Smooth muscle cell (in vitro differentiated cells): ENCODE results near the gene FMNL2. TPM values are rescaled to one million over a fixed set of nuclear protein-coding genes. Genes with fewer than 3 reads are reported as not detected.

Source experiments
- DNase-seq: peaks from one replicate; lab custom pipeline; 2025; ENCODE audit not compliant: unreplicated experiment; lab: John Stamatoyannopoulos, UW
- H2AFZ ChIP-seq: fragments of 200-600 bp; sonication (generic); 2 replicates; pipeline ENCODE4 v1.6.0; 2016; ENCODE audit warnings: antibody characterized with exemption, low read depth, mild to moderate bottlenecking
- H3F3A ChIP-seq: fragments of 200-600 bp; sonication (generic); 2 replicates; pipeline ENCODE4 v1.6.0; 2017; ENCODE audit warnings: antibody characterized with exemption, low read depth
- H3K27ac ChIP-seq: fragments of 200-600 bp; sonication (generic); 2 replicates; pipeline ENCODE4 v1.5.1; 2016; ENCODE audit warnings: low read depth, mild to moderate bottlenecking
- H3K27me3 ChIP-seq: fragments of 200-600 bp; sonication (generic); 2 replicates; pipeline ENCODE4 v1.6.1; 2016; ENCODE audit warnings: low read depth, mild to moderate bottlenecking
- H3K36me3 ChIP-seq: fragments of 200-600 bp; sonication (generic); 2 replicates; pipeline ENCODE4 v1.5.1; 2016; ENCODE audit warnings: low read depth
- H3K4me1 ChIP-seq: fragments of 200-600 bp; sonication (generic); 2 replicates; pipeline ENCODE4 v1.5.1; 2016; ENCODE audit warnings: low read depth
- H3K4me2 ChIP-seq: fragments of 200-600 bp; sonication (generic); 2 replicates; pipeline ENCODE4 v1.6.0; 2016; ENCODE audit warnings: mild to moderate bottlenecking
- H3K4me3 ChIP-seq: fragments of 200-600 bp; sonication (generic); 2 replicates; pipeline ENCODE4 v1.5.1; 2016; ENCODE audit warnings: mild to moderate bottlenecking
- H3K79me2 ChIP-seq: fragments of 200-600 bp; sonication (generic); 2 replicates; pipeline ENCODE4 v1.6.0; 2016; ENCODE audit warnings: low read depth, mild to moderate bottlenecking
- H3K9ac ChIP-seq: fragments of 200-600 bp; sonication (generic); 2 replicates; pipeline ENCODE4 v1.6.0; 2016; ENCODE audit warnings: low read depth
- H3K9me3 ChIP-seq: fragments of 200-600 bp; sonication (generic); replicated peaks from 2 replicates; pipeline ENCODE4 v1.5.1; 2016; ENCODE audit warnings: low read depth
- H4K20me1 ChIP-seq: fragments of 200-600 bp; sonication (generic); 2 replicates; pipeline ENCODE4 v1.6.0; 2016; ENCODE audit warnings: low read depth
- CTCF ChIP-seq: fragments of 200-600 bp; sonication (generic); IDR thresholded peaks from 2 replicates; pipeline ENCODE4 v1.5.1; 2017; ENCODE audit warnings: borderline replicate concordance, mild to moderate bottlenecking, antibody characterized with exemption; ENCODE audit not compliant: insufficient read depth, poor library complexity, severe bottlenecking
- whole genome bisulfite sequencing: methylation state at CpG from one replicate; pipeline ENCODE4 v1.1.7; 2016; ENCODE audit warnings: low lambda C conversion rate; 5-methylcytosine and 5-hydroxymethylcytosine counted together
- polyA plus RNA-seq: library from polyadenylated mRNA; unstranded; fragments of >200 nt; fragmentation: Nextera tagmentation; extraction: Ambion mirVana; gene quantifications from 2 replicates; pipeline ENCODE4 v1.2.1, GENCODE V29; 2016
- total RNA-seq: library from RNA; depleted of rRNA; stranded (reverse); fragments of >200 nt; gene quantifications from 2 replicates; pipeline ENCODE4 v1.2.3, GENCODE V29; 2014

The FMNL2 gene
- total and polyA plus RNA-seq, 2 experiments from 2014 or later: 7.4 to 37.3 TPM

GRCh38 chr2:152409386-152410164, 74.6 kb downstream of the FMNL2 start:
- peaks cover 32% of the 10 kb centered on the region for H4K20me1 ChIP-seq
- DNase-seq: no peak
- no peak overlapping the region for H3K4me2 ChIP-seq
- no peaks in the 10 kb centered on the region for H3K36me3 ChIP-seq
- H3K27ac ChIP-seq: no peak overlapping the region
- H3K27me3 ChIP-seq: no peaks in the 10 kb centered on the region
- no peak overlapping the region for H3K4me3 ChIP-seq
- whole genome bisulfite sequencing: 98% methylated on average over 6 of the region's 6 CpGs
- H3K79me2 ChIP-seq: peaks cover 90% of the 10 kb centered on the region
- no peak for TF ChIP-seq CTCF
- H3K4me1 ChIP-seq: peaks cover 57% of the 10 kb centered on the region
- no peaks in the 10 kb centered on the region for H3K9me3 ChIP-seq
- no peak overlapping the region for H3K9ac ChIP-seq
- no peaks in the 10 kb centered on the region for H3F3A ChIP-seq
- no peak overlapping the region for H2AFZ ChIP-seq

GRCh38 chr2:152410165-152410597, 75.2 kb downstream of the FMNL2 start:
- no peak overlapping the region for H3K4me3 ChIP-seq
- H3K27me3 ChIP-seq: no peaks in the 10 kb centered on the region
- 100% methylated on average over 2 of the region's 2 CpGs for WGBS
- H3K27ac ChIP-seq: no peak overlapping the region
- H3K9me3 ChIP-seq: no peaks in the 10 kb centered on the region
- DNase-seq: no peak
- no peaks in the 10 kb centered on the region for H3K36me3 ChIP-seq
- no peak overlapping the region for H3K9ac ChIP-seq
- H3K4me2 ChIP-seq: no peak overlapping the region
- peaks cover 84% of the 10 kb centered on the region for H3K79me2 ChIP-seq
- no peak overlapping the region for H2AFZ ChIP-seq
- peaks cover 33% of the 10 kb centered on the region for H4K20me1 ChIP-seq
- H3K4me1 ChIP-seq: peaks cover 57% of the 10 kb centered on the region
- no peak for TF ChIP-seq CTCF
- no peaks in the 10 kb centered on the region for H3F3A ChIP-seq

- H3K9ac ChIP-seq: no peak overlapping the region
- H3K36me3 ChIP-seq: no peaks in the 10 kb centered on the region
- no peak overlapping the region for H3K4me2 ChIP-seq
- H3K4me1 ChIP-seq: peaks cover 57% of the 10 kb centered on the region
- DNase-seq: no peak
- H3K79me2 ChIP-seq: peaks cover 81% of the 10 kb centered on the region
- H3K4me3 ChIP-seq: no peak overlapping the region
- no peak for TF ChIP-seq CTCF
- peaks cover 29% of the 10 kb centered on the region for H4K20me1 ChIP-seq
- H3K9me3 ChIP-seq: no peaks in the 10 kb centered on the region
- no peak overlapping the region for H3K27ac ChIP-seq
- no peaks in the 10 kb centered on the region for H3K27me3 ChIP-seq
- no peak overlapping the region for H2AFZ ChIP-seq
- no peaks in the 10 kb centered on the region for H3F3A ChIP-seq
Measured at GRCh38 chr2:152411154-152411553, 76.2 kb downstream of the FMNL2 start.
